CD4-positive, alpha-beta T cell treated with Interleukin-17A for 1 hour (primary cell): ENCODE data around the gene FOXJ1.
A peak's percentile ranks its signal among the peaks of the same experiment; 100 is the strongest.
"Not testable (repeated sequence)": the region's sequence is repeated elsewhere in the genome, so short reads cannot be mapped to it uniquely, and the experiment has no call there.

Source experiments
- DNase-seq: peaks from one replicate; pipeline ENCODE4 v3.0.0-alpha.2; 2020

Gene FOXJ1, protein sequence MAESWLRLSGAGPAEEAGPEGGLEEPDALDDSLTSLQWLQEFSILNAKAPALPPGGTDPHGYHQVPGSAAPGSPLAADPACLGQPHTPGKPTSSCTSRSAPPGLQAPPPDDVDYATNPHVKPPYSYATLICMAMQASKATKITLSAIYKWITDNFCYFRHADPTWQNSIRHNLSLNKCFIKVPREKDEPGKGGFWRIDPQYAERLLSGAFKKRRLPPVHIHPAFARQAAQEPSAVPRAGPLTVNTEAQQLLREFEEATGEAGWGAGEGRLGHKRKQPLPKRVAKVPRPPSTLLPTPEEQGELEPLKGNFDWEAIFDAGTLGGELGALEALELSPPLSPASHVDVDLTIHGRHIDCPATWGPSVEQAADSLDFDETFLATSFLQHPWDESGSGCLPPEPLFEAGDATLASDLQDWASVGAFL

DNA sequence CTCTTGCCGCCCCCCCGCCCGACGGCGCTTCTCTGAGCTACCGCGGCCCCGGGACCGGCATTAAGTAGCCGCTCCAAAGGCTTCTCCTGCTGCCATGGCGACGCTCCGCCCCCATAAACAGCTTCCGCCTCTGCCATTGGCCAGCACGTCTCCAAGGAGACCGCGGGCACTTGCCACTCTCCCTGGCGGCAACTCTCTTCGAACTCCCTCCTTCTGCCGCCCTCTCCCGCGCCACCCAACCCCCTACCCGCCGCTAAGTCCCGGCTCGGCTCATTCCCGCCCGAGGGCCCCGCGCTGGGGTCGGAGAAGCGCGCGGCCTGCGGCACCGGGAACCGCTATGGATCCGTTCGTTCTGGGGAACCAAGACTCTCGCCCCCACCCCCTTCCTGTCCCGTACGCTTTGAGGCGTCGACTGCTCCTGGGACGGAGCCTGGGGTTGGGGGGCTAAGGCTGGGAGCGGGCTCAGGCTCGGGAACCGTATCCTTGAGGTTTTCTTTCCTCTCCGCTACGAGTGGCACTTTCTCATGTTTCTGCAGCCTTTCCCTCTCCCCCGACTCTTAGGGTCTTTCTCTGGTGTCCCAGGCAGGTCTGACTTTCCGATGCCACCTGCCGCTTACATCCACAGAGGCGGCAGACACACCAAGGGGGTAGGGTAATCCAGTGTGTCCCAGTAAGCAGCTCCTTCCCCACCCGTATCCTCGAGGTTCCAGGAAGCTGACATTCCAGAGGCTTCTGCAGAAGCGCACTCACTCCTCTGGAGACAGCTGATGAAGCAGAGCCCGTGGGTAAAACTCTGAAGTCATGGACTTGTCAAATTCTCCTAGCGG is at the start of gene FOXJ1:
Gene FOXJ1, minus strand, starts transcription at position 34 of the 827 bp plus-strand sequence. CDS start 850 bp downstream, outside the sequence.
- peak; percentile 96 for DNase-seq

DNA sequence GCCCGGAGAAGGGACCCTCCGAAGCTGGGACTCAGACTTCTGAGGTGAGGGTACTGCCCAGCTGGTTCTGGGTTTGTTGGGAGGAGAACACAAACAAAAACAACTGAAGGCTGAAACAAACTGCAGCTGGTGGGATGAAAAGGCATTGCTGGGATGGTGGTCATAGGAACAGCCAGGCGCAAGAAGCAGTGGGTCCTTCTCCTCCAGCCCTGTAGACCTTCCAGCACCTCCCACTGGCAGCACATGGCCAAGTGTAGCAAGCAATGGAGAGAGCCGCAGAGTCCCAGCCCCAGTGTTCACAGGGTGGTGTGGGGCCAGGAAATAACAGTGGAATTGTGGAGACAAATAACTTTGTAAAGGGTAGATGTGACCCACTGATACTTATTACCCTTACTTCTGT is 48.7 kb upstream of the FOXJ1 start:
- DNase-seq, result no peak

DNA sequence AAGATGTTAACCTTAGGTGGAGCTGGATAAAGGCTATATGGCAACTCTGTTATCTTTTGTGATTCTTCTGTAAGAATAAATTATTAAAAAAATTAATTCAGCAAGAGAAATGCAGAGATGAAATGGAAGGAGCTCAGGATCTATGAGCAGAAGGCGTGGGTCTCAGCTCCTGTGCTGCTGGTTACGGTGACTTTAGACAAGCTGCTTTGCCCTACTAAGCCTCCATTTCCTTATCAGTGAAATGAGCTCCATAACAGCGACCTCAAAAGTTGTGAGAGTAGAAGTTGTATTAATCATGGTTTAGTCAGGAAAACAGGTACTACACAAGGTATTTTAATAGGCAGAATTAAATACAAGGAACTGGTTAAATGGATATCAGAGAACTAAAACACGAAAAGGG is 48.2 kb upstream of the FOXJ1 start:
- no peak for DNase-seq

DNA sequence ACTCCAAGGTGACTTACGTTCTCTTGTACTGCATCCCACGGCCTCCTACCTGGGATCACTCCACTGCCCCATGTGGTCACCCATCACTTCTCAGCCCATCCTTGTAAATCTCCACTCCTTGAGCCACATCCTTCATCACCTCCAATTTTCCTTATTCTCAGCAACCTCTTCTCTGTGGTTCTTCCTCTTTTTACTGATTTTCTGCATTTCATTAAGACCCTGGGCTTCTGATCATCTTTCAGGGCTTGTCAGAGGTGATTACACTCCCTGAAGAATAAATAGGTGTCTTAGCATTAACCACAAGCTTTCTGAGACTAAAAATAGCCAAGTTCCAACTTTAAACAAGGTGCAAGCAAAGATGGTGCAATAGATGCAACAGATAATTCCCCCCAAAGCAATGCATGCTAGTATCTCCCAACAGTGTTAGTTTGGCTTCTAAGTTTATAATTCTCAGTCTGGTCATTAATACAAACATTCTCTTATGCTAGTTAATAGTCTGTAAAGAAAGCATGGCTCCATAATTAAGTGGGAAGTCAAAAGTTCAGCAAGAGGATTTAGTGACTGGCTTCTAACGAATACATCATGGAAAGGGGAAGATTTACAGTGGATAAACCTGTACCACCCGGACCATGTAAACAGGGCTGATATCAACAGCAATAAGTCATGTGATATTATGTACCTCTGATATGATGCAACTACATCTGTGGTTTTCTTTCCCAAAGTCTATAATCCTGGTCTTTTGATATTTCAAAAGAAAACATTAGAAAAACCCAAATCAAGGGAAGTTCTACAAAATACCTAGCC is 47.4 kb upstream of the FOXJ1 start:
- DNase-seq, result no peak

DNA sequence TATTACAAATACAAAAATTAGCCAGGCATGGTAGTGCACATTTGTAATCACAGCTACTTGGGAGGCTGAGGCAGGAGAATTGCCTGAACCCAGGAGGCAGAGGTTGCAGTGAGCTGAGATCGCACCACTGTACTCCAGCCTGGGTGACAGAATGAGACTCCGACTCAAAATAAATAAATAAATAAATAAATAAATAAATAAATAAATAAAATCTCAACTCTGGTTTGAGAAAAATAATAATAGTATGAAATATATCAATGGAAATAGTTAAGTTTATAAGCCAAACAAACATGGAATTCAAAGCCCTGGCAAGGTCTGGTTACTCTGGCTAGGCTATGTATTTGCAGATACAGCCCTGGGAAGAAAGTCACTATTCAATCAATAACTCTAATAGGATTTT is 45.7 kb upstream of the FOXJ1 start:
- DNase-seq, result not testable (repeated sequence)

DNA sequence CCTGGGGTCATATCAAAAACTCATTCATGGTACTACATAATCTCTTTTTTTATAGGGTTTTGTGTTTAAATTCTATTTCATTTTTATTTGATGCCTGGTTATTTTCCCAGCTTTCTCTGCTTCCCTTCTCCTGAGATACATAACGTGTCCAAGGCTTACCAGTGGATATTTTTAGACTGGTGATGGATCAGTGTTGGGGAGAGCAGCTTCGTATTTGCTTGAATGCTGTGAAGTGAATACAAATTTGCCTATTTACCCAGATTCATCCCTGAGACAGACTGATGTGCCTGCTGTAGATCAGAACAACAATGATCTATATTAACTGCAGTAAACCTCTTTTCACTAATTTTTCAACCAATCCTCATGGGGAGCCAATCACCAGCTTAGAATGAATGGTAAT is 43.2 kb upstream of the FOXJ1 start:
- no peak for DNase-seq

DNA sequence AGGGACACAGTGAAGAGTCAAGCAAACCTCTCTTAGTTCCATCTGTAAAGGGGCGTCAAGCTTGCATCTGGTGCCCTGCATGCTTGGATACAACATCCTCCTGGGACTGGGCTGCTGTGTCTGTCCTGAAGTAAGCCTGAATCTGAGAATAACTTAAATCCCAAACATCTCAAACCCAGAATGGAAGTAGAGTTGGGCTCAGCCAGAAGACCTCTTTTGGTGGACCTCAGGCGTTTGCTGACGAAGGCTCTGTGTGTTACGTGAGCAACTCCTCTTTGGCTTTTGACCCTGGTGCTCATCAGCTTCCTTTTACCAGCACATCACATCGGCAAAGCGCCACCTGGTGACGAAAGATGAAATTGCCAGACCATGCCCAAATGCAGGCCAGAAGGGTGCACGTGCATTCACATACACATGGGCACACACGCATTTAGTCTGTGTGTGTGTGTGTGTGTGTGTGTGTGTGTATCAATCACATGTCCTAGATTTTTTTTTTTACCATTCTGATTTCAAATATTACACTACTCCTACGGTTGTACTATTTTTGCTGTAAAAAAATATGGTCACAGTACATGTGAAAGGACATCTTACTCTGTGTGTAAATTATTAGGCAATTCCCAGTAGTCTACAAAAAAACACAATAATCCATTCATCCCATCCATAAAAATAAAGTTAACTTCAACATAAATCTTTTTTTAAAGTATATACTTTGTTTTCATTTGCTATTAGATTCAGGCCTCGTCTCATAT is 41.1 kb upstream of the FOXJ1 start:
- peak; percentile 97 for DNase-seq

DNA sequence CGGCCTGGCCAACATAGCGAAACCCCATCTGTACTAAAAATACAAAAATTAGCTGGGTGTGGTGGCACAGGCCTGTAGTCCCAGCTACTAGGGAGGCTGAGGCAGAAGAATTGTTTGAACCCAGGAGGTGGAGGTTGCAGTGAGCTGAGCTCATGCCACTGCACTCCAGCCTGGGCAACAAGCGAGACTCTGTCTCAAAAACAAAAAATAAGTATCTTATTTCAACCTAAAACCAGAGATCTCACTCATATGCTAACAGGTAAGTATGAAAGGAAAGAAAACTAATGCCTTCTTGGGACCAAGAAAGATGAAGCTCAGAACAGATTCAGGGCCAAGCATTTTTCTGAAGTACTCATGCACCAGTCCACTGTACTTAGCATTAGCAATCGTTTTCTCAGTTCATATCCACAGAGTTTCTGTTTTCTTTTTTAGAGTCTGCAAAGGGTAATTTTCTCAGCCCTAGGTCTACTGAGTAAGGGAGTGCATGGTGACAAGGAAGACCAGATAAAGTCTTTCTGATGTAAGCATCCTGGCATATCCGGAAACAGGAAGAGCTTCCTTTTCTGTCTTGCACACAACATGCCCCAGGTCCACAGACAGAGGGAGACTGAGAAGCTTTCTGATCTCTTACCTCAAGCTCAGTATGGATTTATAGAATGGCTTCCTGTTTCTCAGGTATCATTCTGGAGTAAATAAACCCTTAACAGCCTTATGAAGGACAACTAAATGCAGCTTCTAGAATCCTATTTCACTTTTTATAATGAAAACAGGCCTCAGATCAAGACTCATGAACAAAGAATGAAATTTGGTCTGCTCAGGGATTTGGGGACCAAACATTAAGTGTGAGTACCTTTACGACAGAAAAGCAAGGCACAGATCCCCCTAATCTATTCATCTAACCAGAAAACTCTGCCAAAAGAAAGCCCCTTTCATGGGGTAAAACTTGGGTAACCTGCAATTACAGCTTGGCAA is 38.7 kb upstream of the FOXJ1 start:
- DNase-seq, result peak; percentile 71

DNA sequence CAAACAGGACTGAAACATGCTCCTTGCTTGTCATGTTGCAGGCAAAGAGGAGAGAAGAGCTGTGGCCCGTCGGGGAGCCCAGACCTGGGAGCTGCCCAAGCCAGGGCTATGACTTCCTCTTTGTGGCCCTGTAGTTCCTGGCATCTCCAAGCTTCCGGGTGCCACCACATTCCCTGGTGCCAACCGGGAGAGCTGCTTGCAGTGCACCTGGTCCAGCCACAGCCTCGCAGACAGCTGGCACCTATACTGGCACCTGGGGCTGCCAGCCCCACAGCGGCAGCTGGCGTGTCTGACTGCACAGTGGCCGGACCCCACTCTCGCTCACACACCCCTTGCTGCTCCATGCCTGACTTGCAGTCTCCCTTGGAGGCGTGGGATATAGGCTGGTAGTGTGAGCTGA is 37.1 kb upstream of the FOXJ1 start:
- no peak for DNase-seq

DNA sequence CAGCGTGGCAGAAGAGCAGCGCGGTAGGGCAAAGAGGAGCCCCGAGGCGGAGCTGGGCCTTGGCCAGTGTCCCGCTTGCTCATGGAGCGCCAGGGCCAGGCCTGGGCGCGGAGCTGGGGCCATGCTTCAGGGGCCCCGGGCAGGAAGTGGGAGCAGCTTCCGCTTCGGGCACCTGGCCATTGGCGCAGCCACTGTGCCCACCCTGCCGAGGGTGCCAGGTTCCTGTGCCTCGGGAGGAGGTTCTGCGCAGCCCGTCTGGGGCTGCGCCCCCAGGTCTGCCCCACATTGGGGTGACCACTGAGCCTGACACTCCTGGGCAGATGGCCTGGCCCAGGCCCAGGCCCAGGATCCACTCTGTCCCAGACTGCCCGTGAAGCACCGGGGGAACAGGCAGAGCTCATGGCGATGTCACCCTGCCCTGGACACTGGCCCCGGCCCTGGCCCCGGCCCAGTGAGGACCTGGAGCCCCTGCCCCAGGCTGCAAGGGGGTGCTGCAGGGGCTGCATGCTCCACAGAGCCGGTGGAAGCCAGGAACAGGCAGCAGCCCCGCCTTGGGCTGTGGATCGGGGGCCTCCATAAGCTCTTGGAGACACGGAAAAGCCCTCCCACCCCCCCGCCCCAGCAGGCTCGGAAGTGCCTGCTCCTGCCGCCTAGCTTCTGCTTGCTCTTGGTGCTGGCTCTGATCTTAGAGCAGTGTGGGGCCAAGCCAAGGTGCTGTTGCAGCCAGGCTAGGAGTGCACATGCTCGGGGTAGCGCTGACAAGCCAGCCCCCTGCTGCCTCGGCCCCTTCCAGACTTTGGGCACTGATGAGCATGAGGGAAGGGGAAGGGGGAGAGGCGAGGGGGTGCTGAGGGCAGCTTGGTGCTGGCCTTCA is 35.9 kb upstream of the FOXJ1 start:
- DNase-seq, result no peak

DNA sequence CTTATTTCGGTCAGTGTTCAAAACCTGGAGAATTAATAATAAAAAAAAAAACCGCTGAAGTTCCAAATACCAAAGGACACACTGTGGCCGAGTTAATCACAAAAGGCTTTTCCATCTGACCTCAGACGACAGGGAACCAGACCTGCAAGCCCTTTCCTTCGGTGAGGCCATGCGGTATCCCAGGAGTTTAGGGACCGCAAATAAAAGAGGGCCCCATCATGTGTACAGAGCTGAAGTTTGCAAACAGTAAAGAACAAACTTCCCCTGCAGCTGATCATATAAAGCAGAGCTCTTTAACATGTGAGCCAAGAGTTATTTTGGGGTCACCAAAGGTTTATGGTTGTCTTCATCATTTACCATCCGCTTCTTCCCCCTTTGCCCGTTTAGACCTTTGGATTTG is 33.0 kb upstream of the FOXJ1 start:
- no peak for DNase-seq

DNA sequence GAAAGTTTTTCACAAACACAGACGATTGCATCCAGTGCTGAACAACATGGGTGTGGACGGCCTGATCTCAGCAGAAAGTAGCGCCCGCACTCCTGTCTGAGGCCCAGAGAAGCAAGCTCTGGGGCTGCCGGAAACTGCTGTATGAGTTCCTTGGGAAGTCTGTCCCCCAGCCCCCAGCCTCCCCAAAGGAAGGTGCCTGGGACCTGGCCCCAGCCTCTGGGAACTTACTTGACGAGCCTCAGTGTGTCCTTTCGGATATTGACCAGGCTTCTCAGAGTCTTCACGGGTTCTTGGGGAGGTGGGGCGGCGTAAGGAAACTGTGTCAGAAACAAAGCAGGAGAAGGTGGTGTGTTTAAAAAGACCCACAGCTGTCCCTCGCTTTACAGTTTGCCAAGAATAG is 32.4 kb upstream of the FOXJ1 start:
- no peak for DNase-seq

DNA sequence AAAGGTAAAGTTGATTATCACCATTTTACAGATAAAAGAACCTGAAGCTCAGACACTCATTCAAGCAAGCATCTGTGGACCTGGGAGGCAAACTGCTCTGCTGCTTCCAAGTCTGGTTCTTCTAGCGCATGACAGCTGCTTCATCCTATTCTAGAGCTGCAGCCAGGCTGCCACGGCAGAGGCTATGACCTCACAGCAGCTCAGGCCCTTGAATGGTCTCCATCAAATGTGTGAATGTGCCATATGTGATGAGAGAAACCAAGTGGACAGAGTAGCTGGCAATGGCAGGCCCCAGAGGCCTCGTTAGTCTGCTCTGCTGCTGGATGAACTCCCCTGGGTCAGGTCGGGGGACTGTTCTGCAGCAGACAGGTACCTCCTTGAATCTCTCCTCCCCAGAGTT is 30.7 kb upstream of the FOXJ1 start:
- no peak for DNase-seq

DNA sequence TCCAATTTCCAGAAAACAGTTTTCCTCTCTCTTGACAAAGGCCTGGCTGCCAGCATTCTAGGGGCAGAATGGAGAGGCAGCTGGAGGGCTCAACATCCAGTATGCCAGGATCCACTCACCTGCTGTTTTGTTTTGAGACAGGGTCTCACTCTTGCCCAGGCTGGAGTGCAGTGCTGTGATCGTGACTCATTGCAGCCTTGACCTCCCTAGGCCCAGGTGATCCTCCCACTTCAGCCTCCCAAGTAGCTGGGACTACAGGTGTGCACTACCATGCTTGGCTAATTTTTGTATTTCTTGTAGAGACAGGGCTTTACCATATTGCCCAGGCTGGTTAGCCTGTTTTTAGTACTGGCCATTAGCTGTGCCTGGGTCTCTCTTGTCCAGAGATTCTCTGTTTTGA is 29.1 kb upstream of the FOXJ1 start:
- DNase-seq, result no peak

DNA sequence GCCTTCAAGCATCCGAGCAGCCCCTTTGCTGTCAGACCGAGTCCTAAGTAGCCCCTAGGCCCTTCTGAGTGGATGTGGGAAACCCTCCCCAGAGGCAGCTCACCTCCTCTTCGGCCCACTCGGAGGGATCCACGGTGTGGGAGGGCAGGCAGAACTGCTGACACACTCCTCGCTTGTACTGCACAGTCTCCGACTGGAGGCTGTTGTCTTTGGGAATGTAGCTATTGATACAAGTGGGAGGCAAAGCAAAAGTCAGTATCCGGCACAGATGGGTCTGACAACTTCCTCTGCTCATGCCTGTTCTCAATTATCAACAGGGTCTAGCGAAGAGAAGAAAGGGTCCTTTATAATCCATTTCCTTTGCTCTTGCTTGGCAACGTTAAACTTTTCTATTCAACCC is 25.9 kb upstream of the FOXJ1 start:
- DNase-seq, result no peak

DNA sequence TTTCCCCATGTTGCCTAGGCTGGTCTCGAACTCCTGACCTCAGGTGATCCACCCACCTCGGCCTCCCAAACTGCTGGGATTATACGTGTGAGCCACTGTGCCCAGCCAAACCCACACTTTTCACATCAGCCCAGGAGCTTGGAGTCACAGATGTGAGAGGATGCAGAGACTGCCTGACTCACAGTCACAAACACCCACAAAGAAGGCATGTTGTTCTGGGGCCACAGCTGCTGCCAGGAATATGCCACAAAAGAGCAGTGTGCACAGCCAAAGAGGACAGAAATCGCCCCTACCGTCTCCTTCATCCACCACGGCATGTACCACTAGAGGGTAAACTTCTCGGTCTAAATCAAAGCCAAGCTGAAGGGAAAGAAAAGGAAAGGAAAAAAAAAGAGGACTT is 25.1 kb upstream of the FOXJ1 start:
- DNase-seq, result no peak

DNA sequence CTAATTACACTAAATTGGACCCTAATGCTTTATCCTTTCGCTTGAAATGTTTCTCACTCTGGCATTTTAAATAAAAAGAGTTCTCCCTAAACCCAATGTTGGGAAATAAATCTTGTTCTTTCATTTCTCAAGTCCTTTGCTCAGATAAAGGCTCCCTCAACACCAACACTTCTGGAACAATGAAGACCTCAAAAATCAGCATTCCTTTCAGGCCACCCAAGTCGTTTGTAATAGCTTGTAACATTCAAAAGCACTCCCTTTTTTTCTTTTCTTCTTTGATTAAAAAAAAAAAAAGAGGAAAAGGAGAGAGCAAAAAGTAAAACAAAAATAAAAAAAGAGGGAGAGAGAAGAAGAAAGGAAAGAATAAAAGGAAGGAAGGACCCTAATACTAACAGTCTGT is 23.3 kb upstream of the FOXJ1 start:
- DNase-seq, result no peak

DNA sequence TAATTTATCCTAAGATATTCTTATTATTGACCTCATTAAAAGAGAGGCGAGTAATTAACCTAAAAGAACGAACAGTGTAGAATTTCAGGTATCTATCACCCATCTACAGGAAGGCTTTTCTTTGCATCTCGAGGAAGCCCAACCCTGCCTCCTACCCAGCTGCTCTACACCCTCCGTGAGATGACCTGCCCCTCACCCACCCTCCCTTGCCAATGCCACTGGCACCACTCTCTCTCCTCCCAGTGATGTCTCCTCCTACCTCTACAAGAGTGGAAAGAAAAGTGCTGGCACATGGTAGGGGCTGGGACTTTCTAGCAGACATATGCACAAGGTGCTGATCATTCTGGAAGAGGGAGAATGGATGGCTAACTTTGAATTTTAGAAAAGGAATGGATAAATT is 22.9 kb upstream of the FOXJ1 start:
- no peak for DNase-seq

DNA sequence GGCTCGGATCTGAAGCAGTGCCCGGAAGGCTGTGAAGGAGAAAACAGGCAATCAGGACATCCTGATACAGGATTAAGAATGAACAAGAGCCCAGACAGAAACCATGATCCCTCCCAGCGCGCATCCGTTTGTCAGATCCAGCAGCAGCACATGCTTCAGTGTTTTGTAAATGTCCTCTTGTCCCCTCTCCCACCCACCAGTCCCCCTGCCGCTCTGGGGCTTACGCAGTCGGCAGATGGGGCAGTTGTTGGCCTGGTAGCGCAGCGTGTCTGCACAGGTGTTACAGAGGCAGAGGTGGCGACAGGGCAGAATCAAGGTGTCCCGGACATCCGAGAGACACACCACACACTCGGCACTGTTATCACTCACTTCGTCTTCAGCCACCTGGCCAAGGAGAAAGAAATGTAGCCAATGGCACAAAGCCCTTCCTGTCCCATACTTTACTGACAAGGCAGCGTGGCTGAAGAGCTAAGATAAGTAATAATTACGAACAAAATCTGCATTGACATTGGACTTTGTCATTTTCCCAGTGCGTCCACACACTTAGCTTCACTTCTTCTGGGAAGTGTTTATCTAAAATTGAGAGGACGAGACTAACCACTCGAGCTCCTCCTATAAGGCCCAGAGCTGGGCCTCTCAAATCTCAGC is 20.7 kb upstream of the FOXJ1 start:
- no peak for DNase-seq
